Activated CD4-positive, CD25-positive, alpha-beta regulatory T cell treated with anti-CD3 and anti-CD28 coated beads, Interleukin-2, amount 50 U/mL, for 24 hours (primary cell): ENCODE results near the gene ANGPTL8.

Experiments
- ATAC-seq, 2 donors: fragments of 150-1000 bp; cut with Tn5 transposase; one replicate each; pipeline ENCODE4 v1.10.0; 2021; ENCODE audit warnings: mild to moderate bottlenecking in 1 of 2, moderate library complexity in 1 of 2

The ANGPTL8 gene

GRCh38 chr19:11264452-11265176 lies 25.2 kb downstream of the ANGPTL8 start:
- no peak for ATAC-seq

- no peak for ATAC-seq
Measured at GRCh38 chr19:11265177-11265784, 25.9 kb downstream of the ANGPTL8 start.

GRCh38 chr19:11265785-11266236 lies 26.4 kb downstream of the ANGPTL8 start:
- no peak for ATAC-seq

GRCh38 chr19:11267316-11268085 lies 28.1 kb downstream of the ANGPTL8 start:
- ATAC-seq: no peak

DNA sequence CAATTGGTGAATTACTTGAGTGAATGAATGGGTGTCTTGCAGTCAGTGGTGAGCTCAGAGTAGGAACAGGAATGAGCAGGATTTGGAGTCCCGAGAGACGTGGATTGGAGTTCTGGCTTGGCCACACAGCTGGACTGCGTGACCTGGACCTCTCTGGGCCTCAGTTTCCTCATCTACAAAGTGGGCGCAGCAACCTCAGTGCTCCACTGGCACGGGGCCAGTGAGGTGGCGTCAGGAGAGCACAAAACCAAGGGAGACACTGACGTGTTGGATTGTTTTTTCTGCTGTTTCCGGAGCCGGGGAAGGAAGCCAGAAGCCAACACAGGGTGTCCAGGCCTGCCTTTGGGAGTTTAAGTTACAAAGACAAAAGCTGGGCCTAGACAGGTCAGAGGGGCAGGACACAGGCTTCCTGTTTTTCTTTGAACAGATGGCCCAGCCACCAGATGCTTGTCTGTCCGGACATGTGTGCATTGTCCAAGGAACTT lies 29.4 kb downstream of the ANGPTL8 start:
- ATAC-seq: no peak

- ATAC-seq: no peak
Measured at GRCh38 chr19:11269408-11269807, 30.0 kb downstream of the ANGPTL8 start.

- ATAC-seq: no peak
Measured at GRCh38 chr19:11273296-11273695, 33.9 kb downstream of the ANGPTL8 start.

DNA sequence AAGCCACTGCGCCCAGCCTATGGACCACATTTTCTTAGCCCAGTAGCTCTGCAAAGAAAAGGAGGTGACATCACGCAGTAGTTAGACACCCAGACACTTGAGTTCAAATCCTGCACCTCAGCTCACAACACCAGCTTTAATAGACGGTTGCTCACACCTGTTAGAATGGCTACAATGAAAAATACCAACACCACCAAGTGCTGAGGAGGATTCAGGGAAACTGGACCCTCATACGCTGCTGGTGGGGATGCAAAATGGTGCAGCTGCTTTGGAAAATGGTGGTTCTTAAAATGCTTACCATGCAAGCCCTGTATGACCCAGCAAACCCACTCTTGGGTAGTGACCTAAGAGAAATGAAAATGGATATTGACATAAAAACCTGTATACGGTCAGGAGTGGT lies 34.6 kb downstream of the ANGPTL8 start:
- ATAC-seq: no peak

GRCh38 chr19:11274533-11275086 lies 35.2 kb downstream of the ANGPTL8 start:
- ATAC-seq: no peak

- no peak for ATAC-seq
Measured at GRCh38 chr19:11278670-11279069, 39.3 kb downstream of the ANGPTL8 start.

DNA sequence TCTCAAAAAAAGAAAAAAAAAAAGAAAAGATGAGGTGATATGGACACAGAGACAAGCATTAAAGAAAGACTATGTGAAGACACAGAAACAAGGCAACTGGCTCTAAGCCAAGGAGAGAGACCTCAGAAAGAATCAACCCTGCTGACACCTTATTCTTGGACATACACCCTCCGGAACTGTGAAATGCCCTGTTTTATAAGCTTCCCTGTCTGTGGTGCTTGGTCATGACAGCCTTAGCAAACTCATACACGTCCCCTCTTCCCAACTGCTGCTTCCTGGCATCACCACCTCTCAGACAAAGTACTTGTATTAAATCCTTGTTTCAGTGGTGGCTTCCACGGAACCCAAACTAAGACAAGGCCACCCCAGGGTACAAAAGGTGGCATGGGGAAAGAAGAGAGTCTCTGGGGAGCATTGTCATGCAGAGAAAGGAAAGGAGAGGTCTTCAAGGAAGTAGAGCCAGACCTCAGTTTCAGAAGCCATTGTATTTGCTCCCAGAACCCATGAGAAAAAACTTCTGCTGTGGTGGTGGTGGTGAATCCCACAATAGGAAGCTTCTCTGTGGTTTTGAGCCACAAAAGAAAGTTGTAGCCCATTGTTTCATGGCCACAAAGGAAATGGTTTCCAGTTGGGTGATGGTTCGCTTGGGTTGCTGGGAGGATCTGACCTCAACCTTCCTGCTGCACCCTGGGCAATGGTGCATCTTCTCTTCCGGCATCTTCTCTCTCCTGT lies 40.3 kb downstream of the ANGPTL8 start:
- ATAC-seq: peak in 1 of 2 donors; percentile 20

- ATAC-seq: no peak
Measured at GRCh38 chr19:11281356-11282049, 42.1 kb downstream of the ANGPTL8 start.

DNA sequence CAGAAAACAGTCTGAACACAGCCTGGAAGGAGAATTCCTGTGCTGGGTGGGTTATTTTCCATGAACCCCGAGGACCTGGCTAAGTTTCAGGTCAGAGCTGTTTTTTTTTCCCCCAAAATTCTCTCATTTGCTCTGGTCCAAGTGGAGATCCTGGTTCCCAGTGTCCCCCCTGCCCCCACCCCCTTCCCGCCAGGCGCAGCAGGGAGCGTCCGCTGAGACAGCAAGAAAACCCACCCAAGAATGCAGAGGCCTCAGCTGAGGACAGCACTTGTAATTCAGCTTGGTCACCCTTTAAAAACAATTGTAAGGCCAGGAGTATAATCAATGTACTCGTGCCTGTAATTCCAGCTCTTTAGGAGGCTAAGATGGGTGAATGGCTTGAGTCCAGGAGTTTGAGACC lies 45.1 kb downstream of the ANGPTL8 start:
- no peak for ATAC-seq

DNA sequence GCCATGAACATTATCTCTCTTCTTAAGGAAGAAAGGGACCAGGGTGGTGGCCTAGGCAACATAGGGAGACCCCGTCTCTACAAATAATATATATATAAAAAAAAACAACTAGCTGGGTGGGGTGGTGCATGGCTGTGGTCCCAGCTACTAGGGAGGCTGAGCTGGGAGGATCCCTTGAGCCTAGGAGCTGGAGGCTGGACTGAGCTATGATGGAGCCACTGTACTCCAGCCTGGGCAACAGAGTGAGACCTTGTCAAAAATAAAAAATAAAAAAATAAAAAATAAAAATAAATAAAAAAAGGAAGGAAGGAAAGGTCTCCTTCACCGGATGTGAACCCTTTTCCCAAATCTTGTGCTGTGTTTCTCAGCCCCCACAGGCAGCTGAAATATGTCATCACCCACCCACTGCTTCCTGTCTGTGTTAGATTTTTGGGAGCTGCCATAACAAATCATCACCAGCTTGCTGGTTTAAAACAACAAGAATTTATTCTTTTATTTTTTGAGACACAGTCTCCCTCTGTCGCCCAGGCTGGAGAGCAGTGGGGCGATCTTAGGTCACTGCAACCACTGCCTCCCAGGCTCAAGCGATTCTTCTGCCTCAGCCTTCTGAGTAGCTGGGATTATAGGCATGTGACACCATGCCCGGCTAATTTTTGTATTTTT lies 47.0 kb downstream of the ANGPTL8 start:
- ATAC-seq: no peak

DNA sequence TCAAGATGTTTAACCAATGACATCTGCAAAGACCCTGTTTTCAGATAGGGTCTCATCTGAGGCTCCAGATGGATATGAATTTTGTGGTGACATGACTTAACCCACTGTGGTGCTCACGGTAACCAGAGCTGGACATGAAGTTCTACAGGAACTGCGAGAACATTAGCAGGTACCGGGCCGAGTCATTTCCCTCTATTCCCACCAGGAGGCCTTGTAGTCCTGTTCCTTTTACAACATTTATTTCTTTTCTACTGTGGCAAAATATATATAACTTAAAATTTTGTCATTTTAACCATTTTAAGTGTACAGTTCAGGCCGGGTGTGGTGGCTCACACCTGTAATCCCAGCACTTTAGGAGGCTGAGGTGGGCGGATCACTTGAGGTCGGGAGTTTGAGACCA lies 48.9 kb downstream of the ANGPTL8 start:
- ATAC-seq: no peak

- ATAC-seq: no peak
Measured at GRCh38 chr19:11290256-11290655, 50.8 kb downstream of the ANGPTL8 start.

DNA sequence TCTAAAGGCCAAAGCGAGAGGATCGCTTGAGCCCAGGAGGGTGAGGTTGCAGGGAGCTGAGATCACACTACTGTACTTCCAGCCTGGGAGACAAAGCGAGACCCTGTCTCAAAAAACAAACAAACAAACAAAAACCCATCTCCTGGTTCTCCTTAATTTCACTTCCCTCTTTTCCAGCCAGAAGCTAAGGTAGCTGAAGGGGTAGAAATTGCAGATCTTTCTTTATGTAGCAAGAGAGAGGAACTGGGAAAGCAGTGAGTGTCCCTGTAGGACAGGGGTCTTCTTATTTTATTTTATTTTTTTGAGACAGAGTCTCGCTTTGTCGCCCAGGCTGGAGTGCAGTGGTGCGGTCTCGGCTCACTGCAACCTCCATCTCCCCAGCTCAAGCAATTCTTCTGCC lies 52.0 kb downstream of the ANGPTL8 start:
- no peak for ATAC-seq
